Measurements from ENCODE around the gene TNIK.

DNA sequence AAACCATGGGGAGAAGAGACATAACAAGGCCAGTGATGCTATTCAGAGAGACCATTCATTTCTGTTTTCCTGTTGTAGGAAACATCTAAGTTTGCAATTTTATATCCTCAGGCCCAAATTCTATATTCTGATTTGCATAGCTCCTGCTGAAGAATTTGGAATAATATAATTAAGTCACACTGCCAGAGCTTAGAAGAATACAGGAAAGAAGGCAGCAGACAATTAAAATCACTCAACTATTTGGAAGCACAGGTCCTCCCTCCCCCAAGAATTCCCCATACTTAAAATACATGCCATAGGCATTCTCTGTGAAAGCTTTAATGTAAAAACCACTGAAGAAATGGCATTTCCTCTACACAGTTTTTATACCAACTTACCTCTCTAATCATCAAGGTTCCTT lies 366.7 kb downstream of the TNIK start:
- TF ChIP-seq MXI1 (IDR thresholded peaks at IDR 0.05; ENCODE audit: low read depth, low read length) (no peak), RCOR1 (IDR thresholded peaks at IDR 0.05; ENCODE audit: low read length) (no peak), POLR2AphosphoS5 (IDR thresholded peaks at IDR 0.05; ENCODE audit: low read depth, low read length) (no peak), CHD2 (IDR thresholded peaks at IDR 0.05; ENCODE audit: low read length, partially characterized antibody) (no peak), FOSL2 (IDR thresholded peaks at IDR 0.05; ENCODE audit: borderline replicate concordance, low read depth) (no peak)
- TF ChIP-seq, protein P1, sequence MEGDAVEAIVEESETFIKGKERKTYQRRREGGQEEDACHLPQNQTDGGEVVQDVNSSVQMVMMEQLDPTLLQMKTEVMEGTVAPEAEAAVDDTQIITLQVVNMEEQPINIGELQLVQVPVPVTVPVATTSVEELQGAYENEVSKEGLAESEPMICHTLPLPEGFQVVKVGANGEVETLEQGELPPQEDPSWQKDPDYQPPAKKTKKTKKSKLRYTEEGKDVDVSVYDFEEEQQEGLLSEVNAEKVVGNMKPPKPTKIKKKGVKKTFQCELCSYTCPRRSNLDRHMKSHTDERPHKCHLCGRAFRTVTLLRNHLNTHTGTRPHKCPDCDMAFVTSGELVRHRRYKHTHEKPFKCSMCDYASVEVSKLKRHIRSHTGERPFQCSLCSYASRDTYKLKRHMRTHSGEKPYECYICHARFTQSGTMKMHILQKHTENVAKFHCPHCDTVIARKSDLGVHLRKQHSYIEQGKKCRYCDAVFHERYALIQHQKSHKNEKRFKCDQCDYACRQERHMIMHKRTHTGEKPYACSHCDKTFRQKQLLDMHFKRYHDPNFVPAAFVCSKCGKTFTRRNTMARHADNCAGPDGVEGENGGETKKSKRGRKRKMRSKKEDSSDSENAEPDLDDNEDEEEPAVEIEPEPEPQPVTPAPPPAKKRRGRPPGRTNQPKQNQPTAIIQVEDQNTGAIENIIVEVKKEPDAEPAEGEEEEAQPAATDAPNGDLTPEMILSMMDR (IDR thresholded peaks at IDR 0.05): no peak
- TF ChIP-seq, protein P2, sequence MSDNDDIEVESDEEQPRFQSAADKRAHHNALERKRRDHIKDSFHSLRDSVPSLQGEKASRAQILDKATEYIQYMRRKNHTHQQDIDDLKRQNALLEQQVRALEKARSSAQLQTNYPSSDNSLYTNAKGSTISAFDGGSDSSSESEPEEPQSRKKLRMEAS (IDR thresholded peaks at IDR 0.05; ENCODE audit: low read depth): no peak
- TF ChIP-seq, protein P3, sequence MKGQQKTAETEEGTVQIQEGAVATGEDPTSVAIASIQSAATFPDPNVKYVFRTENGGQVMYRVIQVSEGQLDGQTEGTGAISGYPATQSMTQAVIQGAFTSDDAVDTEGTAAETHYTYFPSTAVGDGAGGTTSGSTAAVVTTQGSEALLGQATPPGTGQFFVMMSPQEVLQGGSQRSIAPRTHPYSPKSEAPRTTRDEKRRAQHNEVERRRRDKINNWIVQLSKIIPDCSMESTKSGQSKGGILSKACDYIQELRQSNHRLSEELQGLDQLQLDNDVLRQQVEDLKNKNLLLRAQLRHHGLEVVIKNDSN (IDR thresholded peaks at IDR 0.05; ENCODE audit: borderline replicate concordance, low read depth): no peak
- TF ChIP-seq, protein P4, sequence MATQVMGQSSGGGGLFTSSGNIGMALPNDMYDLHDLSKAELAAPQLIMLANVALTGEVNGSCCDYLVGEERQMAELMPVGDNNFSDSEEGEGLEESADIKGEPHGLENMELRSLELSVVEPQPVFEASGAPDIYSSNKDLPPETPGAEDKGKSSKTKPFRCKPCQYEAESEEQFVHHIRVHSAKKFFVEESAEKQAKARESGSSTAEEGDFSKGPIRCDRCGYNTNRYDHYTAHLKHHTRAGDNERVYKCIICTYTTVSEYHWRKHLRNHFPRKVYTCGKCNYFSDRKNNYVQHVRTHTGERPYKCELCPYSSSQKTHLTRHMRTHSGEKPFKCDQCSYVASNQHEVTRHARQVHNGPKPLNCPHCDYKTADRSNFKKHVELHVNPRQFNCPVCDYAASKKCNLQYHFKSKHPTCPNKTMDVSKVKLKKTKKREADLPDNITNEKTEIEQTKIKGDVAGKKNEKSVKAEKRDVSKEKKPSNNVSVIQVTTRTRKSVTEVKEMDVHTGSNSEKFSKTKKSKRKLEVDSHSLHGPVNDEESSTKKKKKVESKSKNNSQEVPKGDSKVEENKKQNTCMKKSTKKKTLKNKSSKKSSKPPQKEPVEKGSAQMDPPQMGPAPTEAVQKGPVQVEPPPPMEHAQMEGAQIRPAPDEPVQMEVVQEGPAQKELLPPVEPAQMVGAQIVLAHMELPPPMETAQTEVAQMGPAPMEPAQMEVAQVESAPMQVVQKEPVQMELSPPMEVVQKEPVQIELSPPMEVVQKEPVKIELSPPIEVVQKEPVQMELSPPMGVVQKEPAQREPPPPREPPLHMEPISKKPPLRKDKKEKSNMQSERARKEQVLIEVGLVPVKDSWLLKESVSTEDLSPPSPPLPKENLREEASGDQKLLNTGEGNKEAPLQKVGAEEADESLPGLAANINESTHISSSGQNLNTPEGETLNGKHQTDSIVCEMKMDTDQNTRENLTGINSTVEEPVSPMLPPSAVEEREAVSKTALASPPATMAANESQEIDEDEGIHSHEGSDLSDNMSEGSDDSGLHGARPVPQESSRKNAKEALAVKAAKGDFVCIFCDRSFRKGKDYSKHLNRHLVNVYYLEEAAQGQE (IDR thresholded peaks at IDR 0.05; ENCODE audit: low read depth, low read length): no peak
